IMR-90 (cell line): Measurements from ENCODE around the gene CDKAL1.

Experiments used
- BHLHE40 ChIP-seq: fragments of 150-350 bp; IDR thresholded peaks from 2 replicates; pipeline ENCODE4 v1.6.1; 2016; ENCODE audit warnings: mild to moderate bottlenecking, low read depth, low read length
- CEBPB ChIP-seq: IDR thresholded peaks from 2 replicates; pipeline ENCODE4 v1.6.1; 2012; ENCODE audit warnings: low read depth, low read length, improper control_type of control experiment
- CTCF ChIP-seq: conservative IDR thresholded peaks from 2 replicates; pipeline ENCODE4 v1.5.1; 2012; ENCODE audit warnings: mild to moderate bottlenecking, low read depth, low read length, improper control_type of control experiment
- MAFK ChIP-seq: IDR thresholded peaks from 2 replicates; pipeline ENCODE4 v1.6.1; 2012; ENCODE audit warnings: low read depth, low read length, improper control_type of control experiment
- MXI1 ChIP-seq: IDR thresholded peaks from 2 replicates; pipeline ENCODE4 v1.6.1; 2012; ENCODE audit warnings: low read depth, mild to moderate bottlenecking, low read length, moderate library complexity, borderline replicate concordance
- POLR2A ChIP-seq: IDR thresholded peaks from 2 replicates; pipeline ENCODE4 v1.6.1; 2012; ENCODE audit warnings: mild to moderate bottlenecking, low read depth, low read length
- RAD21 ChIP-seq: IDR thresholded peaks from 2 replicates; pipeline ENCODE4 v1.6.1; 2012; ENCODE audit warnings: low read length, improper control_type of control experiment
- RCOR1 ChIP-seq: IDR thresholded peaks from 2 replicates; pipeline ENCODE4 v1.6.1; 2012; ENCODE audit warnings: mild to moderate bottlenecking, low read length, improper control_type of control experiment; ENCODE audit not compliant: insufficient replicate concordance
- RFX5 ChIP-seq: IDR thresholded peaks from 2 replicates; pipeline ENCODE4 v1.8.0; 2012; ENCODE audit warnings: low read depth, mild to moderate bottlenecking, low read length, moderate library complexity
- SMC3 ChIP-seq: fragments of 150-350 bp; IDR thresholded peaks from 2 replicates; pipeline ENCODE4 v1.6.1; 2016; ENCODE audit warnings: low read depth, mild to moderate bottlenecking, antibody characterized with exemption, low read length, moderate library complexity
- USF2 ChIP-seq: fragments of 150-350 bp; IDR thresholded peaks from 2 replicates; pipeline ENCODE4 v1.6.1; 2017; ENCODE audit warnings: mild to moderate bottlenecking, antibody characterized with exemption, low read length, low read depth

GRCh38 chr6:20610636-20611370, 76.5 kb downstream of the CDKAL1 start:
- TF ChIP-seq CTCF: no peak
- TF ChIP-seq POLR2A: no peak
- TF ChIP-seq MAFK: 0 out of 2 replicates have a peak, but pooled peaks have one; percentile 10
- no peak for TF ChIP-seq BHLHE40
- TF ChIP-seq RCOR1: no peak
- no peak for TF ChIP-seq RAD21
- TF ChIP-seq RFX5: no peak
- no peak for TF ChIP-seq SMC3
- peak; percentile 62 for TF ChIP-seq CEBPB
- TF ChIP-seq USF2: no peak
- no peak for TF ChIP-seq MXI1
